ENCODE results near the gene HTR3E.
"Not testable (repeated sequence)": the region's sequence is repeated elsewhere in the genome, so short reads cannot be mapped to it uniquely, and the experiment has no call there.

HTR3E gene, protein sequence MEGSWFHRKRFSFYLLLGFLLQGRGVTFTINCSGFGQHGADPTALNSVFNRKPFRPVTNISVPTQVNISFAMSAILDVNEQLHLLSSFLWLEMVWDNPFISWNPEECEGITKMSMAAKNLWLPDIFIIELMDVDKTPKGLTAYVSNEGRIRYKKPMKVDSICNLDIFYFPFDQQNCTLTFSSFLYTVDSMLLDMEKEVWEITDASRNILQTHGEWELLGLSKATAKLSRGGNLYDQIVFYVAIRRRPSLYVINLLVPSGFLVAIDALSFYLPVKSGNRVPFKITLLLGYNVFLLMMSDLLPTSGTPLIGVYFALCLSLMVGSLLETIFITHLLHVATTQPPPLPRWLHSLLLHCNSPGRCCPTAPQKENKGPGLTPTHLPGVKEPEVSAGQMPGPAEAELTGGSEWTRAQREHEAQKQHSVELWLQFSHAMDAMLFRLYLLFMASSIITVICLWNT

DNA sequence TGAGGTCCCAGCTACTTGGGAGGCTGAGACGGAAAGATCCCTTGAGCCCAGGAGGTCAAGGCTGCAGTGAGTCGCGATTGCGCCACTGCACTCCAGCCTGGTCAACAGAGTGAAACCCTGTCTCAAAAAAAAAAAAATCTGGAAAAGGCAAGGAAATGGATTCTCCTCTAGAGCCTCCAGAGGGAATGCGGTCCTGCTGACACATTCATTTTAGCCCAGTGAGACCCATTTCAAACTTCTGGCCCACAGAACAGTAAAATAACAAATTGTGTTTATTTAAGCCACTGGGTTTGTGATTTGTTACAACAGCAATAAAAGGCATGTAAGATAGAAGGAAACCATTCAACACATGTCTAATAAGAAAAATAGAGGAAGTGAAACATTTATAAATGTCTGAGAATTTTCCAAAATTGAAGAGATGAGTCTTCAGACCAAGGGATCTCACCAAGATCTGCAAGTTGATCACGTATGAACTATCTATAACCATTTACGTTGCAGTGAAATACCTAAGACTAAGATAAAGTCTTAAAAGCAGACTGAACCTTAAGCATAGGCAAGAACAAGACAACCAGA, at the start of gene HTR3E:
Gene HTR3E (plus strand): TSS at position 254 of the 573 bp plus-strand sequence. CDS start 466 bp downstream, outside the sequence.
- H3K27me3 Mint-ChIP-seq: peaks cover 3% of the 10 kb centered on the region
- no peak within 1 kb of the TSS for H3K27ac Mint-ChIP-seq
- peaks cover 3% of the 10 kb centered on the region for H3K36me3 Mint-ChIP-seq
- no peaks in the 10 kb centered on the region for H3K4me1 Mint-ChIP-seq
- H3K9me3 Mint-ChIP-seq: peaks cover 4% of the 10 kb centered on the region
- no peak within 1 kb of the TSS for H3K4me3 Mint-ChIP-seq

DNA sequence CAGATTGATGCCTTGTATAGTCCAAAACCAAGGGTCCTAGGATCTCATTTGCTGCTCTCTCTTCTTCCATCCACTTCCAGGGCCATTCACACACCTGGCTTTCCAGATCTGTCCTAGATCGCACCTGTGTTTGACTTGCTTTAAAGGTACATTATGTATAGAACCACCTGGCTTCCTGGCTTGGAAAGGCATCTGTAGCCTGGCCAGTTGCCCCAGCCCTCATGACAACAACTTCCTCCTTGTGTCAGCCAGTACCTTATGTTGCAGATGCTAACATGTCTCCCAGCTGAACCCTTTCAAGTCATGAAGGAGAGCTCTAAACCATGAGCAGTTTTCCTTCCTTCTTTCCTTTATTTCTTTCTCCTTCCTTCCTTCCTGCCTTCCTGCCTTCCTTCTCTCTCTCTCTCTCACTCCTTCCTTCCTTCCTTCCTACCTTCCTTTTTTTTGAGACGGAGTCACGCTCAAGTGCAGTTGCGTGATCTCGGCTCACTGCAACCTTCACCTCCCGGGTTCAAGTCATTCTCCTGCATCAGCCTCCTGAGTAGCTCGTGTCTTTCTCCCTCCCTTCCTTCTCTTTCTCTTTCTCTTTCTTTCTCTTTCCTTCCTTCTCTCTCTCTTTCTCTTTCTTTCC, 46.5 kb upstream of the HTR3E start:
- H3K27ac Mint-ChIP-seq: no peak overlapping the region
- peaks cover 2% of the 10 kb centered on the region for H3K27me3 Mint-ChIP-seq
- no peaks in the 10 kb centered on the region for H3K4me1 Mint-ChIP-seq
- no peak overlapping the region for H3K4me3 Mint-ChIP-seq
- no peaks in the 10 kb centered on the region for H3K9me3 Mint-ChIP-seq
- H3K36me3 Mint-ChIP-seq: no peaks in the 10 kb centered on the region

DNA sequence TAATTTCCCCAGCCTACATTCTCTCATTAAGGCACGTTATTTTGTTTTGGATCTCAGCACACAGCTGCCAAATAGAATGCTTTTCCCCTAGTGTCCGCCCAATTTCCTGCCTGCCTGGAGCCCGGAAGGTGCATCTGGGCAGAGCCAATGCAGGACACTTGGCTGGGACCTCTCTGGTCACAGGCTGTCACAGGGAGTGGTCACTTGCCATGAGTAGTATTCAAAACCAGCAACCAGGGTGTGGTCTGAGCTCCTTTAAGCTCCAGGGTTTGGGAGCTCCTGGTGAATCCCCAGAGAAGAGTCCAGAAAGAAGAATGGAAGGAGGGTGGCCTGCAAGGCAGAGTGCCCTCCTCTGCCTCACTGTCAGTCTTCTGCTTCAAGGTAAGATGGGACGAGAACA, 44.1 kb upstream of the HTR3E start, which contains the start of gene HTR3C:
Gene HTR3C (plus strand): TSS at position 281 of the 400 bp plus-strand sequence. CDS start 34 bp downstream, at position 315.
- H3K9me3 Mint-ChIP-seq: no peaks in the 10 kb centered on the region
- H3K27me3 Mint-ChIP-seq: peaks cover 2% of the 10 kb centered on the region
- no peak within 1 kb of the TSS for H3K27ac Mint-ChIP-seq
- H3K36me3 Mint-ChIP-seq: no peaks in the 10 kb centered on the region
- no peak within 1 kb of the TSS for H3K4me3 Mint-ChIP-seq
- no peaks in the 10 kb centered on the region for H3K4me1 Mint-ChIP-seq

DNA sequence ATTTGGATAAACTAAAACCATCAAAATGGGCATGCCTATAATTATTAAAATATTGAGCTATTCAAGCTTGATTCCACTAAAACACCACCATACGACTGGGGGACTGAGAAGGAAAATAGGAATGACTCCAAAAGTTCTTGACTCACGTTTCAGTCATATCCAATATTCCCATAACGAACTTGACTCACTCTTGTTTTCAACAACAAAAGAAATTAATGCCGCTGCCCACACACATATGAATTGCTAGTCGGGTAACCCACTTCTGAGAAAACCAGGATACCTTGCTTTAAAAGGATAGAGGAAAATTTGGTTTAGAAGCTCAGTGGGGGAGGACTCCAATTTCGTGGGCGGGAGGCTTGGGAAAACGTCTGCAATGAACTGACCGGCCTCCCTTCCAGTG, 38.8 kb upstream of the HTR3E start:
- H3K9me3 Mint-ChIP-seq: no peaks in the 10 kb centered on the region
- H3K4me1 Mint-ChIP-seq: no peaks in the 10 kb centered on the region
- no peak overlapping the region for H3K4me3 Mint-ChIP-seq
- H3K27ac Mint-ChIP-seq: no peak overlapping the region
- H3K36me3 Mint-ChIP-seq: no peaks in the 10 kb centered on the region
- no peaks in the 10 kb centered on the region for H3K27me3 Mint-ChIP-seq

DNA sequence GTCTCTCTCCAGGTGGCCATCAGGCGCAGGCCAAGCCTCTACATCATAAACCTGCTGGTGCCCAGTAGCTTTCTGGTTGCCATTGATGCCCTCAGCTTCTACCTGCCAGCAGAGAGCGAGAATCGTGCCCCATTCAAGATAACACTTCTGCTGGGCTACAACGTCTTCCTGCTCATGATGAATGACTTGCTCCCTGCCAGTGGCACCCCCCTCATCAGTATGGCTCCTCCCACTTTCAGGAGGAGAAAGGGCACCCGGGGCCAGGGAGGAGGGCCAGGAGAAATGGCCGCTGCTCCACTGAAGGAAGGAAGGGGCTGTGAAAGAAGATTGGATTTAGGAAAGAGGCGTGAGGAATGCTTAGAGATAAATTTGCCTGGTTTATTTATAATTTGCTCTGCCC, 37.4 kb upstream of the HTR3E start:
- H3K4me3 Mint-ChIP-seq: no peak overlapping the region
- no peaks in the 10 kb centered on the region for H3K36me3 Mint-ChIP-seq
- no peaks in the 10 kb centered on the region for H3K4me1 Mint-ChIP-seq
- H3K27ac Mint-ChIP-seq: no peak overlapping the region
- no peaks in the 10 kb centered on the region for H3K9me3 Mint-ChIP-seq
- H3K27me3 Mint-ChIP-seq: no peaks in the 10 kb centered on the region

DNA sequence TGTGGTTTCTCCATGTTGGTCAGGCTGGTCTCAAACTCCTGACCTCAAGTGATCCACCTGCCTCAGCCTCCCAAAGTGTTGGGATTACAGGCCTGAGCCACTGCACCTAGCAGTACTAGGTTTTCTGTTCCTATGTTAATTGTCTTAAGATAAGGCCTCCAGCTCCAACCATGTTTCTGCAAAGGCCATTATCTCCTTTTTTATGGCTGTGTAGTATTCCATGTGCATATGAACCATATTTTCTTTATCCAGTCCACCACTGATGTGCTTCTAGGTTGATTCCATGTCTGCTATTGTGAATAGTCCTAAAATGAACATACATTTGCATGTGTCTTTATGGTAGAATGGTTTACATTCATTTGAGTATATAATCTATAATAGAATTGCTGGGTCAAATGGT, 34.2 kb upstream of the HTR3E start:
- Mint-ChIP-seq H3K36me3 (no peaks in the 10 kb centered on the region), H3K4me3 (no peak overlapping the region), H3K4me1 (no peaks in the 10 kb centered on the region), H3K27ac (no peak overlapping the region), H3K9me3 (no peaks in the 10 kb centered on the region), H3K27me3 (no peaks in the 10 kb centered on the region)

DNA sequence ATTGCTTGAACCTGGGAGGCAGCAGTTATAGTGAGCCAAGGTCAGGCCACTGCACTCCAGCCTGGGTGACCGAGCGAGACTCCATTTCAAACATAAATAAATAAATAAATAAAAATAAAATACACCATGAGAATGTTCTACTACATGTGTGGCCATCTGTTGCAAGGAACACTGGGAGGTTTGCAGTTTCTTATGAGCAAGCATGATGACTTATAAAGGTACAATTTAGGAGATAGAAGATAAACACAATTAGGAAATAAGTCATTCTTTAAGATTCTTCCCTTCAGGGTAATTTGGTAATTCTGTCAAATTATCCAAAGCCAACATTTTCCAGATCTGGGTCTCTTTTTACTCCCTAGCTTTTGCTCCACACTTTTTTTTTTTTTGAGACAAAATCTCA, 30.7 kb upstream of the HTR3E start:
- peaks cover 4% of the 10 kb centered on the region for H3K27me3 Mint-ChIP-seq
- H3K27ac Mint-ChIP-seq: no peak overlapping the region
- H3K9me3 Mint-ChIP-seq: peaks cover 7% of the 10 kb centered on the region
- peaks cover 2% of the 10 kb centered on the region for H3K36me3 Mint-ChIP-seq
- no peak overlapping the region for H3K4me3 Mint-ChIP-seq
- H3K4me1 Mint-ChIP-seq: no peaks in the 10 kb centered on the region

DNA sequence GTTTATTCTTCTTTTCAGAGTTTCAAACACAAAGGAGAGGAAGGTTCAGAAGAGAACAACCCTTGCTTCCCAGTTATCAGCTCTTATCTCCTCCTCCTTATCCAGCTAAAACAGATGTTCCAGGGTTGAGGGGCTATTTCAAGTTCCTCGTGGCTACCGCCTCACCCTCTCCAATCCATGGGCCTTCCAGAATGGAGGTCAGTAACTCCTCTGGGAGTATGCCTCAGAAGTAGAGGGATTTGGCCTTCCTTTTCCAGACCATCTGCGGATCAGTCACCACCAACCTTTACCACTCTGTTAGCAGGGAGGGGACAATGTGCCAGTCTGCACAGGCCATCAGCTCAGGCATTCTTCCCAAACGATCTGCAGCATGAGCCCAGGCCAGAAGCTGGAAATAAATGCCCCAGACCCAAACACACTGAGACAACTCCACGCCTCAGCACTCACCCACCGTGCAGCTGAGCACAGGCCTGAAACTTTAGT, 29.2 kb upstream of the HTR3E start:
- H3K4me1 Mint-ChIP-seq: no peaks in the 10 kb centered on the region
- H3K27me3 Mint-ChIP-seq: peaks cover 4% of the 10 kb centered on the region

DNA sequence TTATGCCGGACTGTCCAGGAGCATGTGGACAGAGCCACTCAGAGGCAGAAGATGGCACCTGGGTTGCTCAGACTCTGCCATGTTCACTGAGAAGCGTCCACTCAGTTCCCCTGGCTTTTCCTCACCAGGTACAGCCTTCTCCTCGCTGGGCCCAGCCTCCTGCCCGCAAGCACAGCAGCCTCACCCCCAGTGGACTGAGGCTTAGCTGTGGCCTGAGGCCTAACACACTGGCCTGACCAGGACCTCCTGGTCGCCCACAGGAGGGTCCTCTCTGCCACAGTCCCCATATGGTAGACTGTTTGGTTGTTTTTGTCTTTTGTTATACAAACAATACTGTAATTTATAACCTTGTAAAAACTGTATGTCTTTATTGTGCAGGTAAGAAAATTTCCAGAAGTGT, 28.5 kb upstream of the HTR3E start:
- peaks cover 2% of the 10 kb centered on the region for H3K36me3 Mint-ChIP-seq
- H3K4me1 Mint-ChIP-seq: no peaks in the 10 kb centered on the region
- no peak overlapping the region for H3K27ac Mint-ChIP-seq
- H3K4me3 Mint-ChIP-seq: no peak overlapping the region
- peaks cover 4% of the 10 kb centered on the region for H3K27me3 Mint-ChIP-seq
- H3K9me3 Mint-ChIP-seq: peaks cover 7% of the 10 kb centered on the region

More for the DNA sequence above, 29.2 kb upstream of the HTR3E start:
- Mint-ChIP-seq H3K36me3 (peaks cover 2% of the 10 kb centered on the region), H3K9me3 (peaks cover 7% of the 10 kb centered on the region), H3K4me3 (no peak overlapping the region), H3K27ac (no peak overlapping the region)

DNA sequence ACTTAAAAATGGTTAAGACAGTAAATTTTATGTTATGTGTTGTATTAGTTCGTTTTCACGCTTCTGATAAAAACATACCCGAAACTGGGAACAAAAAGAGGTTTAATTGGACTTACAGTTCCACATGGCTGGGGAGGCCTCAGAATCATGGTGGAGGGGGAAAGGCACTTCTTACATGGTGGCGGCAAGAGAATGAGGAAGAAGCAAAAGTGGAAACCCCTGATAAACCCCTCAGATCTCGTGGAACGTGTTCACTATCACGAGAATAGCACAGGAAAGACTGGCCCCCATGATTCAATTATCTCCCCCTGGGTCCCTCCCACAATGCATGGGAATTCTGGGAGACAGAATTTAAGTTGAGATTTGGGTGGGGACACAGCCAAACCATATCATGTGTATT, 25.7 kb upstream of the HTR3E start:
- H3K9me3 Mint-ChIP-seq, H3K36me3 Mint-ChIP-seq, H3K4me3 Mint-ChIP-seq, H3K27ac Mint-ChIP-seq, H3K27me3 Mint-ChIP-seq, H3K4me1 Mint-ChIP-seq: not testable (repeated sequence)

DNA sequence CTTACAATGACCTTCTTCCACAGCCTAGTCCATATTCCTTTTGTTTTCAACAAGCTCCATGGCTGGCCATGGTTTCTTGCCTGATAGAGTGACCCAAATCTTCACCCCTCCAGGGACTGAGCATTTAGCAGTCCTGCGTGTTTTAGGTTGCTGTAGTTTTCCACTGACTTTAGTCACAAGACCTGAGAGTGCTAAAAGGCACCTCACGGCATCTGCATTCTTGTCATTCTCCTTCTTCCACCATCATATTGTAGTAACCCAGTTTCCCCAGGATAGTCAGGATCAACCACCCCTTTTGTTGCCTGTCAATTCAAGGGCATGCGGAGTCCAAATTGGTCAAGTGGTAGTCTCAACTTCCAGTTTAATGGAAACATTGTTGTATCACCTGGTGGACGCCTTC, 23.2 kb upstream of the HTR3E start:
- H3K27ac Mint-ChIP-seq: no peak overlapping the region
- no peak overlapping the region for H3K4me3 Mint-ChIP-seq
- H3K9me3 Mint-ChIP-seq: peaks cover 7% of the 10 kb centered on the region
- H3K36me3 Mint-ChIP-seq: peaks cover 2% of the 10 kb centered on the region
- peaks cover 4% of the 10 kb centered on the region for H3K27me3 Mint-ChIP-seq
- no peaks in the 10 kb centered on the region for H3K4me1 Mint-ChIP-seq

DNA sequence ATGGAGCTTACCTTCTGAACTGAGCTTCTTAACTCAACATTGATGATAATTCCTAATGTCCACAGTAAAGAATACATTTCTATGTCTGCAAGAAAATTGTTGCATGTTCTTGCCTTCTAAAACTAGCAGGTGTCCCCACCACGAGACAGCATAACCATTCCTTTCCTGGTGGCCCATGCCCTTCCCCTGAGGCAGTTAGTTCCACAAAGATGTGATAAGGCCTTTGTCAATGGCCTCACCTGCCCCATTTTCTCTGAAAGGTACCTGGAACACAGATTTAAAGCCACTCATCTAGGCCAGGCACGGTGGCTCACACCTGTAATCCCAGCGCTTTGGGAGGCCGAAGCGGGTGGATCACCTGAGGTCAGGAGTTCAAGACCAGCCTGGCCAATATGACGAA, 21.0 kb upstream of the HTR3E start:
- no peaks in the 10 kb centered on the region for H3K4me1 Mint-ChIP-seq
- H3K36me3 Mint-ChIP-seq: no peaks in the 10 kb centered on the region
- H3K4me3 Mint-ChIP-seq: no peak overlapping the region
- no peaks in the 10 kb centered on the region for H3K27me3 Mint-ChIP-seq
- peaks cover 2% of the 10 kb centered on the region for H3K9me3 Mint-ChIP-seq
- no peak overlapping the region for H3K27ac Mint-ChIP-seq

DNA sequence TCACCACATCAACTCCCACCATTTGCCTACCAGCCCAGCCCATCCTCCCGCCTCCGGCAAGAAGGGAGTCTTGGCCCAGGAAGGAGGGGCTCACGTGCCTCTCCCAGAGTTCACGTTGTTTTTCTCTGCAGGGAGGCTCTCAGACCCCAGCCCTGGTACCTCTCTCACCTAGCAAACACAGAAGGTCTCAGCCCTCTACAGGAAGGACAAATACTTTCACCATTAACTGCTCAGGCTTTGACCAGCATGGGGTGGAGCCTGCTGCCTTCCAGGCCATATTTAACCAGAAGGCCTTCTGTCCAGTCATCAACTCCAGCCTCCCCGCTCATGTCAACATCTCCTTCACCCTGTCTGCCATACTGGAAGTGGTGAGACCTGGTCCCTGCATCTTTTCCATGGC, 19.0 kb upstream of the HTR3E start:
- no peak overlapping the region for H3K4me3 Mint-ChIP-seq
- H3K9me3 Mint-ChIP-seq: no peaks in the 10 kb centered on the region
- no peaks in the 10 kb centered on the region for H3K36me3 Mint-ChIP-seq
- H3K27ac Mint-ChIP-seq: no peak overlapping the region
- no peaks in the 10 kb centered on the region for H3K27me3 Mint-ChIP-seq
- no peaks in the 10 kb centered on the region for H3K4me1 Mint-ChIP-seq

DNA sequence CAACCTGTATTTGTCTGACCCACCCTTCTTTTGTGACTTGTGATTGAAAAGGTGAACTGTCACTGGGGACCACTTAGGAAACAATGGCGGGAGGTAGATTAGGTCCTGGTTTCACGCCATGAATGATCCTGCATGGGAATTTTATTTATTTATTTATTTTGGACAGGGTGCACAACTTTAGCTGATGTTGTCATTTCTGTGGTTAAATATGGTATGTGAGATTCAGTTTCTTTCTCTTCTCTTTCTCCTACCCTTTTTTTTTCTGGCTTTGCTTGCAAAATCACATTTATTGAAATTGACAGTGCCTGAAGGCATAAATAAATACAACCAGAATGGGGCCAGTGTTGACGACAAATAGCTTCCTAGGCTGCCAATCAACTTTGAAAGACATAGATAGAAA, 18.0 kb upstream of the HTR3E start:
- Mint-ChIP-seq H3K9me3 (no peaks in the 10 kb centered on the region), H3K36me3 (no peaks in the 10 kb centered on the region), H3K27ac (no peak overlapping the region), H3K27me3 (no peaks in the 10 kb centered on the region), H3K4me1 (no peaks in the 10 kb centered on the region), H3K4me3 (no peak overlapping the region)

DNA sequence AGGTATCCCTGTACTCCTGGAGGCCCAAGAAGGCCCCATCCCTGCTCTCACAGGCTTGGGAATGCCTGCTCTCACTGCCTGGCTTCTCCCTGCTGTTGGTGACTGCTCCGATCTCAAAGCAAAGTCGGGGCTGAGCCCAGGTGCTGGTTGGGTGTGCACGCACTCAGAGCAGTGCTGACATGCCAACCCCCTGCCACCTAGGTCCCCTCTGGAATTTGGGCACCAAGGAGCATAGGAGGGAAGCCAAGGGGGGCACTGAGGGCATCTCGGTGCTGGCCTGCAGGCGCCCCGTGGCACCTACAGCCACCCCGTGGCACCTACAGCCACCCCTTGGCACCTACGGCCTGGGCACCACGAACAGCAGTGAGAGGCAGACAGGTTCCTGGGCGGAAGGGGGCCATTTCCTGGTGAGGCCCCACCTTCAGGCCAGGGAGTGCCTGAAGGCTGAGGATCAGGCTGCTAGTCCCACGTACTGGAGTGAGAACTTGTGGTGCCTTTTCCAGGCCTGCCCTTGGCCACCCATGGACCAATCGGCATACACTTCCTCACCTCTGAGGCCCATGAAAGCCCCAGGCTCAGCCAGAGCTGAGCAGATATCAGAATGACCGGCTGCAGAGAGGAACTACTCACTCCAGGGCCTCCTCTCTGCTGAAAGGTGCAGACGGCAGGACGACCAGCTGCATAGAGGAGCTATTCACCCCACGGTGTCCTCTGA, 15.6 kb upstream of the HTR3E start:
- Mint-ChIP-seq H3K27ac (no peak overlapping the region), H3K27me3 (no peaks in the 10 kb centered on the region), H3K4me1 (peaks cover 6% of the 10 kb centered on the region), H3K36me3 (peaks cover 3% of the 10 kb centered on the region), H3K4me3 (no peak overlapping the region), H3K9me3 (no peaks in the 10 kb centered on the region)

Data from activated naive CD4-positive, alpha-beta T cell treated with anti-CD3 and anti-CD28 coated beads, Interleukin-2, amount 50 U/mL, for 24 hours (primary cell).